HCT116 (cell line): ENCODE data around the gene OR10A4.
"Not testable (repeated sequence)": the region's sequence is repeated elsewhere in the genome, so short reads cannot be mapped to it uniquely, and the experiment has no call there.

Experiments
- CBX3 ChIP-seq: IDR thresholded peaks from 2 replicates; pipeline ENCODE4 v1.6.1; 2012; ENCODE audit warnings: low read depth
- CTCF ChIP-seq, 3 experiments: fragments of 200-600 bp in 1 of 3; sonication (generic) in 1 of 3; IDR thresholded peaks in 2 of 3; conservative IDR thresholded peaks in 1 of 3; 2 replicates each; pipeline ENCODE4 v1.5.1; 2012 to 2017; ENCODE audit warnings: low read depth in 2 of 3, low read length in 2 of 3, antibody characterized with exemption in 1 of 3, borderline replicate concordance in 1 of 3, control low read depth in 1 of 3, mild to moderate bottlenecking in 1 of 3, mixed read lengths in 1 of 3, mixed run types in 1 of 3, moderate library complexity in 1 of 3; ENCODE audit not compliant: insufficient read depth in 1 of 3
- ELF1 ChIP-seq: IDR thresholded peaks from 2 replicates; pipeline ENCODE4 v1.6.1; 2012; ENCODE audit warnings: low read depth, borderline replicate concordance
- EZH2 ChIP-seq: fragments of 200-600 bp; sonication (generic); IDR thresholded peaks from 2 replicates; pipeline ENCODE4 v1.6.1; 2017; ENCODE audit warnings: antibody characterized with exemption, mixed run types
- POLR2A ChIP-seq: IDR thresholded peaks from 2 replicates; pipeline ENCODE4 v1.7.0; 2011; ENCODE audit warnings: borderline replicate concordance; ENCODE audit not compliant: insufficient read depth, insufficient read length; ENCODE audit errors: extremely low read depth
- POLR2AphosphoS5 ChIP-seq: IDR thresholded peaks from 2 replicates; pipeline ENCODE4 v1.6.1; 2011; ENCODE audit warnings: mild to moderate bottlenecking, low read depth, low read length, moderate library complexity
- RAD21 ChIP-seq: IDR thresholded peaks from 2 replicates; pipeline ENCODE4 v1.6.1; 2012; ENCODE audit warnings: low read depth, mild to moderate bottlenecking
- REST ChIP-seq: IDR thresholded peaks from 2 replicates; pipeline ENCODE4 v1.6.1; 2012; ENCODE audit warnings: low read depth
- TCF7L2 ChIP-seq: IDR thresholded peaks from 2 replicates; pipeline ENCODE4 v1.7.0; 2011; ENCODE audit warnings: borderline replicate concordance, inconsistent platforms; ENCODE audit not compliant: insufficient read depth, insufficient read length; ENCODE audit errors: extremely low read depth
- YY1 ChIP-seq: IDR thresholded peaks from 2 replicates; pipeline ENCODE4 v1.6.1; 2011; ENCODE audit warnings: low read length, low read depth, moderate library complexity, mild to moderate bottlenecking; ENCODE audit not compliant: insufficient replicate concordance; ENCODE audit errors: extremely low read depth

- not testable (repeated sequence) for TF ChIP-seq CTCF (IDR thresholded peaks at IDR 0.05 in 2 of 3, conservative IDR thresholded peaks at IDR 0.05 in 1 of 3; ENCODE audit: borderline replicate concordance in 1 of 3, insufficient read depth in 1 of 3, low read depth in 2 of 3, low read length in 2 of 3); EZH2; ELF1; REST; YY1; POLR2A; RAD21; TCF7L2; POLR2AphosphoS5; CBX3
Measured at GRCh38 chr11:6887711-6888110, 11.3 kb downstream of the OR10A4 start.
